ENCODE measurements around the gene PARVG.

PARVG gene

DNA sequence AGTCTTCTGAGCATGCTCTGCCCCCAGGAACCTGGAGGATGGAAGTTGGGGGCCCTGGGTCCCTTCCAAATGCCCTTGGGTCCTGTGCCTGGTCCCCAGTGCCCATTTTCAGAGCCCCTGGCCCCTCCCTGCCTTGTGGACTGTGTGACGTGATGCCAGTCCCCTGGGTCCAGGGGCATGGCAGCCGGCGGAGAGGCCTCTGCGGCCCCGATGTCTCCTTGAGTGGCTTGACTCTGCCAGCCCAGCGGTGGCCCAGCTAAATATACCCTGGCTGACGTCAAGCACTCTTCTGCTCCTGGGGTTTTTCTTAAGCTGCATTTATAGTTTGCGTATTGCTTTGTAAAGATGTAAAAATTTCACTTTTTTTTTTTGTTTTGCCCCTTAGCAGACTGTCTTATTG is 35.2 kb upstream of the PARVG start:
- CTCF ChIA-PET = interaction anchor here (0.6 kb wide), 1 partner anchor 9 kb away, joined by 3 read pairs; no protein-coding TSS in a partner anchor
- POLR2A ChIA-PET = no interaction called here
- no peak for DNase-seq (ENCODE audit: extremely low spot score)
- TF ChIP-seq ZNF384 (IDR thresholded peaks at IDR 0.05) (no peak), SUZ12 (IDR thresholded peaks at IDR 0.05) (no peak), CTBP1 (IDR thresholded peaks at IDR 0.05; ENCODE audit: borderline replicate concordance) (no peak), BHLHE40 (IDR thresholded peaks at IDR 0.05; ENCODE audit: borderline replicate concordance) (no peak), L3MBTL2 (conservative IDR thresholded peaks at IDR 0.05) (no peak), TARDBP (IDR thresholded peaks at IDR 0.05) (no peak), HDGF (IDR thresholded peaks at IDR 0.05; ENCODE audit: borderline replicate concordance) (no peak), LEF1 (IDR thresholded peaks at IDR 0.05; ENCODE audit: borderline replicate concordance) (no peak), ELF4 (IDR thresholded peaks at IDR 0.05) (no peak), FOXA1 (IDR thresholded peaks at IDR 0.05) (no peak), ARNT (IDR thresholded peaks at IDR 0.05) (no peak), SP1 (IDR thresholded peaks at IDR 0.05) (no peak), NFRKB (IDR thresholded peaks at IDR 0.05) (no peak), FOXK2 (IDR thresholded peaks at IDR 0.05) (no peak)
- TF ChIP-seq, protein P1, sequence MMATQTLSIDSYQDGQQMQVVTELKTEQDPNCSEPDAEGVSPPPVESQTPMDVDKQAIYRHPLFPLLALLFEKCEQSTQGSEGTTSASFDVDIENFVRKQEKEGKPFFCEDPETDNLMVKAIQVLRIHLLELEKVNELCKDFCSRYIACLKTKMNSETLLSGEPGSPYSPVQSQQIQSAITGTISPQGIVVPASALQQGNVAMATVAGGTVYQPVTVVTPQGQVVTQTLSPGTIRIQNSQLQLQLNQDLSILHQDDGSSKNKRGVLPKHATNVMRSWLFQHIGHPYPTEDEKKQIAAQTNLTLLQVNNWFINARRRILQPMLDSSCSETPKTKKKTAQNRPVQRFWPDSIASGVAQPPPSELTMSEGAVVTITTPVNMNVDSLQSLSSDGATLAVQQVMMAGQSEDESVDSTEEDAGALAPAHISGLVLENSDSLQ (IDR thresholded peaks at IDR 0.05) = no peak

DNA sequence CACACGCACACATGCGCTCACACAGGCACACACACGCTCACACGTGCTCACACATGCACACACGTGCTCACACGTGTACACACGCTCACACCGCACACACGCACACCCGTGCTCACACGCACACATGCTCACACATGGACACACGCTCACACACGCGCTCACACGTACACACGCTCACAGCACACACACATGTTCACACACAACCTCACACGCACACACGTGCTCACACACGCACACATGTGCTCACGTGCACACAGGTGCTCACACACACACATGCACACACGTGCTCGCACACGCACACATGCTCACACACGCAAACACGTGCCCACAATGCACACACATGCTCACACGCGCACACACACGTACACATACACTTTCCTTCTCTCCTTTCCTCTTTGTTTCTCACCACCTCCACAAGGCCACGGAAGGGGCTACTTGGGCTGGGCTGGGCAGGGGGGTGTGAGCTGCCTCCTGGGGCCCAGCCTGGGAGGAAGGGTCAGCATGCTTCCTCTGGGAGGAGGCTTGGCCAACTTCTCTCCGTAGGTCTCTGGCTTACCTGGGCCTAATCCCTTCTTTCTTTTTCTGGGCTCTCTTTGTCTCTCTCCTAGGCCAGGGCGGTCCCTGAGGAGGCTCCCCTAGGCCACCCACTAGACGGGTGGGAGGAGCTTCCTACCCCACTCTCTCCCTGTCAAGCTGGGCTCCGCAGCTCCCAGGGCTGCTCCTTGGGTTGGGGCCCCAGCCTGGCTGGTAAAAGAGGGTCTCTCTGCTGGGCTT is 34.5 kb upstream of the PARVG start:
- DNase-seq (ENCODE audit: extremely low spot score) = no peak
- CTCF ChIA-PET = no interaction called here

DNA sequence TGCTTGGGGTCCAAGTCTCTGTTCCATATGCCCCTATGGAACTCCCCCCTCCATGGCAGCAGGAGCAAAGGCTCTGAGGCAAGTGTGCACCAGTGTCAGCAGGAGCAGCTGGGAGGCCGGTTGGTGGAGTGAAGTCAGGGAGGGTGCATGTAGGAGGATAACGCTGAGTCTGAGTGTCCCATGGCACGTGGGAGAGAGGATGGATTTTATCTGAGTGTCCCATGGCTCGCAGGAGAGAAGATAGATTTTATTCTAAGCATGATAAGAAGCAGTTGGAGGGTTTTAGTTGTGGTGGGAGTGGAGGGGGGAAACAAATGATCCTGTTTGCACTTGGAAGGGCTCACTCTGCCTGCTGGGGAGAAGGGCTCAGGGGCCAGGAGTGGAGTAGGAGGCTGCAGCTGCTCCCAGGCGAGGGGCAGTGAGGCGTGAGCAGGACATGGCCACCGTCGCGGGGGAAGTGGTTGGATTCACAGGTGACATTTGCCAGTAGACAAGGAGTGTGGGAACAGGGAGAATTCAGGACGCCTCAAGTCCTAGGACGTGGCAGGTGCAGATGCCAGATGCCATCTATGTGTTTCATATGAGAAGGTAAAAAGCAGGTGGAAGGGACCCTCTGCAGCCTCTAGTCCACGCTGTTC is 33.6 kb upstream of the PARVG start:
- TF ChIP-seq FOXK2 (IDR thresholded peaks at IDR 0.05) (no peak), NFRKB (IDR thresholded peaks at IDR 0.05) (no peak), BHLHE40 (IDR thresholded peaks at IDR 0.05; ENCODE audit: borderline replicate concordance) (no peak), LEF1 (IDR thresholded peaks at IDR 0.05; ENCODE audit: borderline replicate concordance) (no peak), L3MBTL2 (conservative IDR thresholded peaks at IDR 0.05) (no peak), CTBP1 (IDR thresholded peaks at IDR 0.05; ENCODE audit: borderline replicate concordance) (no peak), ZNF384 (IDR thresholded peaks at IDR 0.05) (no peak), TARDBP (IDR thresholded peaks at IDR 0.05) (no peak), HDGF (IDR thresholded peaks at IDR 0.05; ENCODE audit: borderline replicate concordance) (no peak), FOXA1 (IDR thresholded peaks at IDR 0.05) (no peak), ARNT (IDR thresholded peaks at IDR 0.05) (no peak), FOXM1 (IDR thresholded peaks at IDR 0.05; ENCODE audit: borderline replicate concordance) (no peak), ELF4 (IDR thresholded peaks at IDR 0.05) (no peak), SP1 (IDR thresholded peaks at IDR 0.05) (no peak), SUZ12 (IDR thresholded peaks at IDR 0.05) (no peak)
- TF ChIP-seq, protein P1 (IDR thresholded peaks at IDR 0.05) = no peak
- DNase-seq (ENCODE audit: extremely low spot score) = no peak
- ChIA-PET POLR2A (no interaction called here), CTCF (no interaction called here)

More for the DNA sequence above, 34.5 kb upstream of the PARVG start:
- TF ChIP-seq FOXM1 (IDR thresholded peaks at IDR 0.05; ENCODE audit: borderline replicate concordance) = no peak
- POLR2A ChIA-PET = no interaction called here

DNA sequence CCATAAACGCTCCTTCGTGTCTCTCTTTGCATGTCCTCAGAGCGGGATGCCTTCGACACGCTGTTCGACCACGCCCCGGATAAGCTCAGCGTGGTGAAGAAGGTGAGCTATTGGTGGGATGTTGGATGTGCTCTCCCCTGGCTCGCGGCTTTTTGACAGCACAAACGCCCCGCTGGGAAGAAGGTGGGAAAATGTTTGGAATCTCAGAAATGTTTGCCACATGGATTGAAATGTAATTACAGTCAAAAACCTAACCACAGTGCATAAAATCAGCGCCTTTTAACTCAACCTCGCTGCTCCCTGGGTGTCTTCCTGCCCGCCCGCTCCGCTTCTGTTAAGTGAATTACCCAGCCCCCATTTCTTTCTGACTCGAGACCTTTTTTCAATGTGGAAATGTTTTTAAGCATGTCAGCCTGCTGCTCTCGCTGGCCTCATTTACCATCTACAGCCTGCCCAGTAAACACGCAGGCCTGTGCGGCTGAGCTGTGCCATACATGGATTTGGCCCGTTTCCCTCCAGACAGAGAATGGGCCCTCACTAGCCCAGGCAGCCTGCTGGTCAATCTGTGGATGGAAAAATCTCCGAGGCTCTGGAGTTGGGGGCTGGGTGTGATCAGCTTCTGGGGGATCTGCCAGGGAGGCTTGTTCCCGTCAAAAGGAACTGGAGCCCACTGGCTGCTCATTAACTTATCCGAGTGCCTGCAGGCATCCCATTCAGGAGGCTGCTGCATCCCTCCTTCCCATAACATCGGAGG is 32.7 kb upstream of the PARVG start:
- POLR2A ChIA-PET = no interaction called here
- CTCF ChIA-PET = interaction anchor here (0.5 kb wide), 1 partner anchor 291 kb away, joined by 3 read pairs; no protein-coding TSS in a partner anchor
- TF ChIP-seq L3MBTL2 (conservative IDR thresholded peaks at IDR 0.05) = no peak
- TF ChIP-seq SP1 (IDR thresholded peaks at IDR 0.05) = no peak
- TF ChIP-seq TARDBP (IDR thresholded peaks at IDR 0.05) = no peak
- no peak for TF ChIP-seq BHLHE40 (IDR thresholded peaks at IDR 0.05; ENCODE audit: borderline replicate concordance)
- no peak for TF ChIP-seq ZNF384 (IDR thresholded peaks at IDR 0.05)
- no peak for TF ChIP-seq FOXK2 (IDR thresholded peaks at IDR 0.05)
- TF ChIP-seq FOXA1 (IDR thresholded peaks at IDR 0.05) = no peak
- TF ChIP-seq SUZ12 (IDR thresholded peaks at IDR 0.05) = no peak
- TF ChIP-seq ELF4 (IDR thresholded peaks at IDR 0.05) = no peak
- TF ChIP-seq ARNT (IDR thresholded peaks at IDR 0.05) = no peak
- DNase-seq (ENCODE audit: extremely low spot score) = no peak

DNA sequence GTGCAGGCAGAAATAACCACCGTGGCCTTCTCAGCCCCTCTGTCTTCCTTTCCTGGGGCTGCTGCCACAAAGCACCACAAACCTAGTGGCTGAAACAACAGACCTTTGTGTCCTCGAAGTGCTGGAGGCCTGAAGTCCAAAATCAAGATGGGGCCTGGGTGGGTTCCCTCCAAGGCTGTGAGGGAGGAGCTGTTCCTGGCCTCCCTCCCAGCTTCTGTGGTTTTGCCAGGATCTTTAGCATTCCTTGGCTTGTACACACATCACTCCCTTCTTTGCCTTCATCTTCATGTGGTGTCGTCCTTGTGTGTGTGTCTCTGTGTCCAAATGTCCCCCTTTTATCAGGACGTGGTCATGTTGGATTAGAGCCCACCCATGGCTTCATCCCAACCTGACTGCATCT is 29.0 kb upstream of the PARVG start:
- CTCF ChIA-PET = no interaction called here
- DNase-seq (ENCODE audit: extremely low spot score) = no peak
- TF ChIP-seq BHLHE40 (IDR thresholded peaks at IDR 0.05; ENCODE audit: borderline replicate concordance) (no peak), TARDBP (IDR thresholded peaks at IDR 0.05) (no peak)
- POLR2A ChIA-PET = no interaction called here

DNA sequence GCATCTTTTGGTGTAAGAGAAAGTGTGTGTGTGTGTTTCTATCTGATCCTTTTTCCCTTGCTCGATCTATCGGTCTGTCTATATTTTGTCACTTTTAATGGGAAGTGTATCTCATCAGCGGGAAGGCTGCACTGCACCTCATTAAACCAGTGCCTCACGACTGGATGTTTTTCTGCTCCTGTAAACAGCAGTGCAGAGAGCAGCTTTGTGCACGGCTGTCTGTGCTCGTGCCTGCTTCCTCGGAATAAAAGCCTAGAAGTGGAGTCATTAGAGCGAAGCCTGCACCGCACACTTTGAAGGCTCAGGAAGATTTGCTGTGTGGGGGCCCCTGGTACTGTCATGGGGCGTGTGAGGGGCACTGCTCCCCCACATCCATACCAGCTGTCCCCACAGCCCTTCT is 27.0 kb upstream of the PARVG start:
- POLR2A ChIA-PET = no interaction called here
- no peak for DNase-seq (ENCODE audit: extremely low spot score)
- TF ChIP-seq L3MBTL2 (conservative IDR thresholded peaks at IDR 0.05) (no peak), ZNF384 (IDR thresholded peaks at IDR 0.05) (no peak), FOXA1 (IDR thresholded peaks at IDR 0.05) (no peak), HDGF (IDR thresholded peaks at IDR 0.05; ENCODE audit: borderline replicate concordance) (no peak), SP1 (IDR thresholded peaks at IDR 0.05) (no peak), BHLHE40 (IDR thresholded peaks at IDR 0.05; ENCODE audit: borderline replicate concordance) (no peak), NFRKB (IDR thresholded peaks at IDR 0.05) (no peak), FOXM1 (IDR thresholded peaks at IDR 0.05; ENCODE audit: borderline replicate concordance) (no peak)
- TF ChIP-seq, protein P1 (IDR thresholded peaks at IDR 0.05) = no peak
- CTCF ChIA-PET = no interaction called here

Data from HEK293T (cell line).